ENCODE results near the gene MKI67. TPM values are rescaled to one million over a fixed set of nuclear protein-coding genes. Genes with fewer than 3 reads are reported as not detected.

MKI67 gene
- 2.5 and 3.5 TPM in 2 replicates for total RNA-seq

GRCh38 chr10:128125944-128126764 lies at the start of gene MKI67:
Gene MKI67 (minus strand): TSS chr10:128126423. CDS start chr10:128125667, 756 bp downstream.
- Histone ChIP-seq H3K27me3 (ENCODE audit: insufficient read depth, low read length) (no peaks in the 10 kb centered on the region), H3K36me3 (ENCODE audit: insufficient read depth, low read length) (peaks cover 5% of the 10 kb centered on the region), H3K27ac (ENCODE audit: low read depth, low read length) (peak within 1 kb of the TSS; percentile 42), H3K4me1 (ENCODE audit: insufficient read depth, low read length) (peaks cover 26% of the 10 kb centered on the region), H3K79me2 (ENCODE audit: insufficient read depth, low read length) (peaks cover 46% of the 10 kb centered on the region), H3K9me3 (ENCODE audit: low read depth, low read length) (no peaks in the 10 kb centered on the region), H2AFZ (ENCODE audit: low read length) (peak within 1 kb of the TSS; percentile 94), H3K4me2 (ENCODE audit: insufficient read depth, low read length) (peak within 1 kb of the TSS; percentile 88), H4K20me1 (ENCODE audit: insufficient read depth, low read length) (no peaks in the 10 kb centered on the region), H3K4me3 (ENCODE audit: insufficient read depth, low read length) (peak within 1 kb of the TSS; percentile 85)
- peak; percentile 99 for DNase-seq (ENCODE audit: insufficient read length, low spot score, missing footprints)
- no peak for TF ChIP-seq CTCF (IDR thresholded peaks at IDR 0.05; ENCODE audit: extremely low read depth, low read depth, low read length)

GRCh38 chr10:128174581-128175559 lies 48.6 kb upstream of the MKI67 start:
- Histone ChIP-seq H3K27ac (ENCODE audit: low read depth, low read length) (no peak overlapping the region), H3K36me3 (ENCODE audit: insufficient read depth, low read length) (no peaks in the 10 kb centered on the region), H3K4me3 (ENCODE audit: insufficient read depth, low read length) (no peak overlapping the region), H3K4me1 (ENCODE audit: insufficient read depth, low read length) (no peaks in the 10 kb centered on the region), H3K4me2 (ENCODE audit: insufficient read depth, low read length) (no peak overlapping the region), H2AFZ (ENCODE audit: low read length) (no peak overlapping the region), H3K27me3 (ENCODE audit: insufficient read depth, low read length) (no peaks in the 10 kb centered on the region), H4K20me1 (ENCODE audit: insufficient read depth, low read length) (no peaks in the 10 kb centered on the region), H3K79me2 (ENCODE audit: insufficient read depth, low read length) (no peaks in the 10 kb centered on the region), H3K9me3 (ENCODE audit: low read depth, low read length) (no peaks in the 10 kb centered on the region)
- no peak for DNase-seq (ENCODE audit: insufficient read length, low spot score, missing footprints)
- TF ChIP-seq CTCF (IDR thresholded peaks at IDR 0.05; ENCODE audit: extremely low read depth, low read depth, low read length), result no peak

GRCh38 chr10:128173386-128173785 lies 47.2 kb upstream of the MKI67 start:
- Histone ChIP-seq H3K4me1 (ENCODE audit: insufficient read depth, low read length) (no peaks in the 10 kb centered on the region), H3K27ac (ENCODE audit: low read depth, low read length) (no peak overlapping the region), H3K4me3 (ENCODE audit: insufficient read depth, low read length) (no peak overlapping the region), H2AFZ (ENCODE audit: low read length) (no peak overlapping the region), H3K36me3 (ENCODE audit: insufficient read depth, low read length) (no peaks in the 10 kb centered on the region), H3K9me3 (ENCODE audit: low read depth, low read length) (no peaks in the 10 kb centered on the region), H3K79me2 (ENCODE audit: insufficient read depth, low read length) (no peaks in the 10 kb centered on the region), H3K27me3 (ENCODE audit: insufficient read depth, low read length) (no peaks in the 10 kb centered on the region), H3K4me2 (ENCODE audit: insufficient read depth, low read length) (no peak overlapping the region), H4K20me1 (ENCODE audit: insufficient read depth, low read length) (no peaks in the 10 kb centered on the region)
- TF ChIP-seq CTCF (IDR thresholded peaks at IDR 0.05; ENCODE audit: extremely low read depth, low read depth, low read length), result no peak
- no peak for DNase-seq (ENCODE audit: insufficient read length, low spot score, missing footprints)

Measured in osteoblast (primary cell).